ENCODE measurements around the gene INTS6. TPM values are rescaled to one million over a fixed set of nuclear protein-coding genes. Genes with fewer than 3 reads are reported as not detected.

Gene INTS6
- polyA plus RNA-seq, 1 donor (not counting 4 experiments of a cell fraction or from before 2014, with no cell fraction given) = 44.2 TPM

DNA sequence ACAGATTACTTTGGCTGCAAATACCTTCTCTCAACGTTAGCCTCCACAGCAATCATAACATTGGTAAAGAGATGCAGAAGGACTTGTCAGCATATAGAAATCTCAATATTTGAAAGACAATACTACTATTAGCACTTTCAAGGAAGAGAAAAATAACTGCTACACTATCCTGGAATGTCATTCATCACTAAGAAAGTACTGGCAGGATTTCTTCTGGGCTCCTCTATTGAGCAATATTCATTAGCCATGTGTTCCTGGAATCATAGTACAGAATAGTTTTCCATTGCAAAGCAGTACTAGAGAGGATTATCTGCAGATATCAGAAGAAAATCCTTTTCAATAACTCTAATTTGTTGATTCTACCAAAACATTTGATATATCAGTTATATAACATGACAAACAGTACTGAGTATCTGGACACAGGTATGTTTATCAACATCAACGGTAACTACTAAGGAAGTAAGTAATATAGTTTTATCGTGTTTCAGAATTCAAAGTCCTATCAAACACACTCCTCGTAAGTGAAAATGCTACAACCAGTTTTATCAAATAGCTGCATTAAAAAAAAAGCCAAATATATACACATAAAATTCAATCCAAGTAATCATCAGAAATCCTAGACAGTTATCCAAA is 27.3 kb downstream of the INTS6 start:
- dilution Hi-C loops (cut with MboI; ENCODE audit: extremely low pct_ligation_motif_present, low sequenced_read_pairs) = no loop called here
- Histone ChIP-seq H3K27me3 (ENCODE audit: control insufficient read depth, extremely low read depth, insufficient read depth, low read length) (no peaks in the 10 kb centered on the region), H3K4me3 (ENCODE audit: control insufficient read depth in 2 of 3, extremely low read depth in 1 of 3, insufficient read depth in 2 of 3, low read depth in 1 of 3, low read length in 3 of 3) (no peak overlapping the region), H2AFZ (ENCODE audit: control insufficient read depth, low read length) (no peak overlapping the region), H3K4me1 (ENCODE audit: control insufficient read depth, extremely low read depth, insufficient read depth, low read length) (peaks cover 2% of the 10 kb centered on the region), H4K20me1 (ENCODE audit: control insufficient read depth, extremely low read depth, insufficient read depth, low read length) (peaks cover 9% of the 10 kb centered on the region), H3K27ac (ENCODE audit: control insufficient read depth, insufficient read depth, low read length) (no peak overlapping the region), H3K4me2 (ENCODE audit: control insufficient read depth, extremely low read depth, insufficient read depth, low read depth, low read length) (no peak overlapping the region), H3K9me1 (ENCODE audit: control insufficient read depth, extremely low read depth, insufficient read depth, low read length) (no peaks in the 10 kb centered on the region), H3K9ac (ENCODE audit: control insufficient read depth, extremely low read depth, insufficient read depth, low read length) (no peak overlapping the region), H3K36me3 (ENCODE audit: control insufficient read depth in 2 of 2, extremely low read depth in 1 of 2, insufficient read depth in 2 of 2, low read length in 2 of 2) (peaks cover 6 to 18% of the 10 kb centered on the region in 2 experiments), H3K9me3 (ENCODE audit: control insufficient read depth, low read depth, low read length) (no peaks in the 10 kb centered on the region), H3K79me2 (ENCODE audit: control insufficient read depth, insufficient read depth, low read length) (peaks cover 87% of the 10 kb centered on the region)
- FAIRE-seq (no peak), DNase-seq (ENCODE audit: low read depth, low spot score) (no peak)
- TF ChIP-seq, protein P1, sequence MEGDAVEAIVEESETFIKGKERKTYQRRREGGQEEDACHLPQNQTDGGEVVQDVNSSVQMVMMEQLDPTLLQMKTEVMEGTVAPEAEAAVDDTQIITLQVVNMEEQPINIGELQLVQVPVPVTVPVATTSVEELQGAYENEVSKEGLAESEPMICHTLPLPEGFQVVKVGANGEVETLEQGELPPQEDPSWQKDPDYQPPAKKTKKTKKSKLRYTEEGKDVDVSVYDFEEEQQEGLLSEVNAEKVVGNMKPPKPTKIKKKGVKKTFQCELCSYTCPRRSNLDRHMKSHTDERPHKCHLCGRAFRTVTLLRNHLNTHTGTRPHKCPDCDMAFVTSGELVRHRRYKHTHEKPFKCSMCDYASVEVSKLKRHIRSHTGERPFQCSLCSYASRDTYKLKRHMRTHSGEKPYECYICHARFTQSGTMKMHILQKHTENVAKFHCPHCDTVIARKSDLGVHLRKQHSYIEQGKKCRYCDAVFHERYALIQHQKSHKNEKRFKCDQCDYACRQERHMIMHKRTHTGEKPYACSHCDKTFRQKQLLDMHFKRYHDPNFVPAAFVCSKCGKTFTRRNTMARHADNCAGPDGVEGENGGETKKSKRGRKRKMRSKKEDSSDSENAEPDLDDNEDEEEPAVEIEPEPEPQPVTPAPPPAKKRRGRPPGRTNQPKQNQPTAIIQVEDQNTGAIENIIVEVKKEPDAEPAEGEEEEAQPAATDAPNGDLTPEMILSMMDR (optimal IDR thresholded peaks at IDR 0.05 in 1 of 3, IDR thresholded peaks at IDR 0.05 in 1 of 3, conservative IDR thresholded peaks at IDR 0.05 in 1 of 3; ENCODE audit: extremely low read depth in 1 of 3, insufficient read depth in 2 of 3, low read length in 3 of 3) = no peak

- peaks cover 9% of the 10 kb centered on the region for H4K20me1 ChIP-seq (ENCODE audit: control insufficient read depth, extremely low read depth, insufficient read depth, low read length)
- no peaks in the 10 kb centered on the region for H3K9me1 ChIP-seq (ENCODE audit: control insufficient read depth, extremely low read depth, insufficient read depth, low read length)
- no peak overlapping the region for H2AFZ ChIP-seq (ENCODE audit: control insufficient read depth, low read length)
- H3K79me2 ChIP-seq (ENCODE audit: control insufficient read depth, insufficient read depth, low read length) = peaks cover 89% of the 10 kb centered on the region
- no peaks in the 10 kb centered on the region for H3K27me3 ChIP-seq (ENCODE audit: control insufficient read depth, extremely low read depth, insufficient read depth, low read length)
- TF ChIP-seq, protein P1 (optimal IDR thresholded peaks at IDR 0.05 in 1 of 3, IDR thresholded peaks at IDR 0.05 in 1 of 3, conservative IDR thresholded peaks at IDR 0.05 in 1 of 3; ENCODE audit: extremely low read depth in 1 of 3, insufficient read depth in 2 of 3, low read length in 3 of 3) = no peak
- no peak for TF ChIP-seq EZH2 (IDR thresholded peaks at IDR 0.05; ENCODE audit: low read length)
- no peak overlapping the region for H3K27ac ChIP-seq (ENCODE audit: control insufficient read depth, insufficient read depth, low read length)
- no peak for DNase-seq (ENCODE audit: low read depth, low spot score)
- no peak overlapping the region for H3K4me2 ChIP-seq (ENCODE audit: control insufficient read depth, extremely low read depth, insufficient read depth, low read depth, low read length)
- no peak for FAIRE-seq
- no peaks in the 10 kb centered on the region for H3K9me3 ChIP-seq (ENCODE audit: control insufficient read depth, low read depth, low read length)
- H3K36me3 ChIP-seq (ENCODE audit: control insufficient read depth in 2 of 2, extremely low read depth in 1 of 2, insufficient read depth in 2 of 2, low read length in 2 of 2) = peaks cover 5 to 13% of the 10 kb centered on the region in 2 experiments
- H3K4me1 ChIP-seq (ENCODE audit: control insufficient read depth, extremely low read depth, insufficient read depth, low read length) = peaks cover 2% of the 10 kb centered on the region
- no peak overlapping the region for H3K9ac ChIP-seq (ENCODE audit: control insufficient read depth, extremely low read depth, insufficient read depth, low read length)
- no peak overlapping the region for H3K4me3 ChIP-seq (ENCODE audit: control insufficient read depth in 2 of 3, extremely low read depth in 1 of 3, insufficient read depth in 2 of 3, low read depth in 1 of 3, low read length in 3 of 3)
- dilution Hi-C loops (cut with MboI; ENCODE audit: extremely low pct_ligation_motif_present, low sequenced_read_pairs) = no loop called here
Observed at GRCh38 chr13:51423766-51424165, 29.1 kb downstream of the INTS6 start.

Measured in keratinocyte (primary cell).